ENCODE data around the gene BABAM2. TPM values are rescaled to one million over a fixed set of nuclear protein-coding genes. Genes with fewer than 3 reads are reported as not detected.

BABAM2 gene
- total RNA-seq, 2 experiments from 2014 or later = 19.7 to 33.2 TPM

DNA sequence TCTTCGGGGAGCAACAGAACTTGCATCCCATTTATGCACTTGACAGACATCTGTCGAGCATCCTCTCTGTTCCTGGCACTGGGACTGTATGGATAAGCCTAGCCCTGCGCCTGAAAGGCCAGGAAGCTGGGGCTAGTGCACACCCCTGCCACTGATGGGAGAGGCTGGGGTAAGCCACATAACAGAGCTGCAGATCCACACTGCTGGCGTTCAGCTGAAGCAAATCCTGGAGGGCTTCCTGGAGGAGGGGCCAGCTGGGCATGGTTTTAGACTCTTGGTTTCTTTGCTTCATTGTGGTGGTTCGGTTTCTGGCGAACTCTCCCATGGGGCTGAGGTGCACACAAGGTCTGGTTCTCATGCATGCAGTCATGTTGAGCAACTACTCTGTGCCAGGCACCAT lies 456.7 kb downstream of the BABAM2 start:
- H3K27ac ChIP-seq (ENCODE audit: low read depth, low read length, poor library complexity, severe bottlenecking) = no peak overlapping the region
- BruUV-seq (replicated peaks) = no TSS peak
- POLR2A ChIA-PET = interaction anchor here (0.6 kb wide), 1 partner anchor 812 kb away, joined by 3 read pairs; no protein-coding TSS in a partner anchor

GRCh38 chr2:28347596-28347995 lies 457.1 kb downstream of the BABAM2 start:
- Histone ChIP-seq H4K20me1 (ENCODE audit: insufficient read depth, low read length) (no peaks in the 10 kb centered on the region), H3K9me2 (ENCODE audit: insufficient read depth, low read length) (no peaks in the 10 kb centered on the region), H3K4me1 (ENCODE audit: insufficient read depth, low read length, poor library complexity, severe bottlenecking) (no peaks in the 10 kb centered on the region), H3K4me3 (ENCODE audit: low read depth, low read length, poor library complexity, severe bottlenecking) (no peak overlapping the region), H3K27ac (ENCODE audit: low read depth, low read length, poor library complexity, severe bottlenecking) (no peak overlapping the region), H3K9me3 (ENCODE audit: low read length) (no peaks in the 10 kb centered on the region), H3K36me3 (ENCODE audit: insufficient read depth, low read length) (no peaks in the 10 kb centered on the region), H3K4me2 (ENCODE audit: low read length) (no peak overlapping the region), H2AFZ (ENCODE audit: low read length) (no peak overlapping the region), H3K79me2 (ENCODE audit: insufficient read depth, low read depth, low read length) (no peaks in the 10 kb centered on the region)
- TF ChIP-seq EZH2phosphoT487 (IDR thresholded peaks at IDR 0.05; ENCODE audit: borderline replicate concordance, low read depth, low read length) = no peak
- intact Hi-C loops (cut with micrococcal nuclease; ENCODE audit: unreplicated experiment) = no loop called here
- BruUV-seq (replicated peaks) = no TSS peak
- no peak for DNase-seq (ENCODE audit: low spot score)
- CTCF ChIA-PET (ENCODE audit: unreplicated experiment) = no interaction called here
- POLR2A ChIA-PET = no interaction called here

More for the DNA sequence above, 456.7 kb downstream of the BABAM2 start:
- no peak overlapping the region for H2AFZ ChIP-seq (ENCODE audit: low read length)
- TF ChIP-seq, protein P1, sequence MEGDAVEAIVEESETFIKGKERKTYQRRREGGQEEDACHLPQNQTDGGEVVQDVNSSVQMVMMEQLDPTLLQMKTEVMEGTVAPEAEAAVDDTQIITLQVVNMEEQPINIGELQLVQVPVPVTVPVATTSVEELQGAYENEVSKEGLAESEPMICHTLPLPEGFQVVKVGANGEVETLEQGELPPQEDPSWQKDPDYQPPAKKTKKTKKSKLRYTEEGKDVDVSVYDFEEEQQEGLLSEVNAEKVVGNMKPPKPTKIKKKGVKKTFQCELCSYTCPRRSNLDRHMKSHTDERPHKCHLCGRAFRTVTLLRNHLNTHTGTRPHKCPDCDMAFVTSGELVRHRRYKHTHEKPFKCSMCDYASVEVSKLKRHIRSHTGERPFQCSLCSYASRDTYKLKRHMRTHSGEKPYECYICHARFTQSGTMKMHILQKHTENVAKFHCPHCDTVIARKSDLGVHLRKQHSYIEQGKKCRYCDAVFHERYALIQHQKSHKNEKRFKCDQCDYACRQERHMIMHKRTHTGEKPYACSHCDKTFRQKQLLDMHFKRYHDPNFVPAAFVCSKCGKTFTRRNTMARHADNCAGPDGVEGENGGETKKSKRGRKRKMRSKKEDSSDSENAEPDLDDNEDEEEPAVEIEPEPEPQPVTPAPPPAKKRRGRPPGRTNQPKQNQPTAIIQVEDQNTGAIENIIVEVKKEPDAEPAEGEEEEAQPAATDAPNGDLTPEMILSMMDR (conservative IDR thresholded peaks at IDR 0.05; ENCODE audit: low read length) = no peak
- no peak for TF ChIP-seq EZH2phosphoT487 (IDR thresholded peaks at IDR 0.05; ENCODE audit: borderline replicate concordance, low read depth, low read length)
- H3K79me2 ChIP-seq (ENCODE audit: insufficient read depth, low read depth, low read length) = no peaks in the 10 kb centered on the region
- no peaks in the 10 kb centered on the region for H3K9me3 ChIP-seq (ENCODE audit: low read length)
- H3K4me1 ChIP-seq (ENCODE audit: insufficient read depth, low read length, poor library complexity, severe bottlenecking) = no peaks in the 10 kb centered on the region
- H3K9me2 ChIP-seq (ENCODE audit: insufficient read depth, low read length) = no peaks in the 10 kb centered on the region
- no peaks in the 10 kb centered on the region for H3K36me3 ChIP-seq (ENCODE audit: insufficient read depth, low read length)
- H4K20me1 ChIP-seq (ENCODE audit: insufficient read depth, low read length) = no peaks in the 10 kb centered on the region
- CTCF ChIA-PET (ENCODE audit: unreplicated experiment) = no interaction called here
- H3K4me3 ChIP-seq (ENCODE audit: low read depth, low read length, poor library complexity, severe bottlenecking) = no peak overlapping the region
- no peak for DNase-seq (ENCODE audit: low spot score)
- H3K4me2 ChIP-seq (ENCODE audit: low read length) = no peak overlapping the region
- intact Hi-C loops (cut with micrococcal nuclease; ENCODE audit: unreplicated experiment) = no loop called here

DNA sequence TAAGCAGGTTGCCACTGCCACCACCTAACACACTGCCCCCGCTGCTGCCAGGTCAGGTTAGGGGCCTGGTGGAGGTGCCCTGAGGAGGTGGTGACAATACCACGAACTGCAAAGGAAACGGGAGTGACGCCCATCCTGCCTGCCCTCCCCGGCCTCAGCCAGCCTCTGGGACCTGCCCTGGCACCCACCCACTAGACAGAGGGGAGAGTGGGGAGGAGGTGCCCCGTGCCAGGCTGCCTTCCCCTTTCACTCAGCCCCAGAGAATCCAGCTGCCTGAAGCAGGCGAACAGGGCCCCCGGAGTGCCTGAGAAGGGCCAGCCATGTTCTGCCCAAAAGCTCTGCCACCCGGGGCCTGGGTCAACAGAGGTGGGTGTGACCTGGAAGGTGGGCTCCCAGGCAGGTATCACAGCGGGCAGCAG lies 457.6 kb downstream of the BABAM2 start:
- no peaks in the 10 kb centered on the region for H3K79me2 ChIP-seq (ENCODE audit: insufficient read depth, low read depth, low read length)
- intact Hi-C loops (cut with micrococcal nuclease; ENCODE audit: unreplicated experiment) = no loop called here
- ChIA-PET POLR2A (no interaction called here), CTCF (ENCODE audit: unreplicated experiment) (no interaction called here)
- H3K4me3 ChIP-seq (ENCODE audit: low read depth, low read length, poor library complexity, severe bottlenecking) = no peak overlapping the region
- no peak overlapping the region for H3K4me2 ChIP-seq (ENCODE audit: low read length)
- no peaks in the 10 kb centered on the region for H4K20me1 ChIP-seq (ENCODE audit: insufficient read depth, low read length)
- H3K36me3 ChIP-seq (ENCODE audit: insufficient read depth, low read length) = no peaks in the 10 kb centered on the region
- no peaks in the 10 kb centered on the region for H3K9me3 ChIP-seq (ENCODE audit: low read length)
- no peak for TF ChIP-seq EZH2phosphoT487 (IDR thresholded peaks at IDR 0.05; ENCODE audit: borderline replicate concordance, low read depth, low read length)
- TF ChIP-seq, protein P1 (conservative IDR thresholded peaks at IDR 0.05; ENCODE audit: low read length) = no peak
- H3K4me1 ChIP-seq (ENCODE audit: insufficient read depth, low read length, poor library complexity, severe bottlenecking) = no peaks in the 10 kb centered on the region
- no peak overlapping the region for H2AFZ ChIP-seq (ENCODE audit: low read length)
- no TSS peak for BruUV-seq (replicated peaks)
- H3K9me2 ChIP-seq (ENCODE audit: insufficient read depth, low read length) = no peaks in the 10 kb centered on the region
- DNase-seq (ENCODE audit: low spot score) = no peak
- H3K27ac ChIP-seq (ENCODE audit: low read depth, low read length, poor library complexity, severe bottlenecking) = no peak overlapping the region
